ENCODE data around the gene ATE1. TPM values are rescaled to one million over a fixed set of nuclear protein-coding genes. Genes with fewer than 3 reads are reported as not detected.

Gene ATE1
- total and polyA plus RNA-seq, 4 donors: 4.2 to 47.8 (median 13.2) TPM

DNA sequence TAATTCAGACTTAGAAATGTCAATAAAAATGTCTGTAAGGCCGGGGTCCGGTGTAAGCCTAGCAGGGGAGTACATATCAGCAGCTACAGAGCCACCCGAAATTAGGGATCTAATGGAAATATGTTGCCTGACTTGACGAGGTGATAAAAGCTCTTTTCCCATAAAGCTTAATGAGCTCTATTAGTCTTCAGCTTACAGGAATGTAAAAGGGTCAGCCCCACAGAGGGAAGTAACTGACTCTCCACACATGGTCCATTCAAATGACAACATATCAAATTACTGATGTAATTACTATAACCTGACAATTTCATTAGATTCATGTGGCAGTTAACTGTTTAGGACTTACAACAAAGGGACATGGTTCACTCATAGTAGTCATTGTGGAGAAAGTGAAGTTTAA is 62.3 kb downstream of the ATE1 start:
- 94% methylated on average over 4 of the region's 4 CpGs for WGBS, 2 donors
- Histone ChIP-seq H3K9ac (ENCODE audit: insufficient read depth in 1 of 2, low read length in 2 of 2) (no peak overlapping the region), H3K4me1 (ENCODE audit: control insufficient read depth in 5 of 5, insufficient read depth in 5 of 5, low read length in 5 of 5) (no peaks in the 10 kb centered on the region), H3K4me3 (no peak overlapping the region), H3K27me3 (ENCODE audit: control insufficient read depth in 3 of 3, insufficient read depth in 3 of 3, low read length in 2 of 3) (no peaks in the 10 kb centered on the region), H3K9me3 (ENCODE audit: control insufficient read depth in 4 of 4, insufficient read depth in 3 of 4, low read length in 3 of 4) (peaks cover 0 to 2% (median 0%) of the 10 kb centered on the region in 4 donors), H3K27ac (ENCODE audit: low read depth in 1 of 2, low read length in 1 of 2) (no peak overlapping the region), H3K36me3 (ENCODE audit: control insufficient read depth in 4 of 4, insufficient read depth in 4 of 4, low read length in 4 of 4) (peaks cover 4 to 24% (median 7%) of the 10 kb centered on the region in 4 donors)
- ATAC-seq (ENCODE audit: insufficient read depth, low FRiP score): no peak
- TF ChIP-seq, protein P1, sequence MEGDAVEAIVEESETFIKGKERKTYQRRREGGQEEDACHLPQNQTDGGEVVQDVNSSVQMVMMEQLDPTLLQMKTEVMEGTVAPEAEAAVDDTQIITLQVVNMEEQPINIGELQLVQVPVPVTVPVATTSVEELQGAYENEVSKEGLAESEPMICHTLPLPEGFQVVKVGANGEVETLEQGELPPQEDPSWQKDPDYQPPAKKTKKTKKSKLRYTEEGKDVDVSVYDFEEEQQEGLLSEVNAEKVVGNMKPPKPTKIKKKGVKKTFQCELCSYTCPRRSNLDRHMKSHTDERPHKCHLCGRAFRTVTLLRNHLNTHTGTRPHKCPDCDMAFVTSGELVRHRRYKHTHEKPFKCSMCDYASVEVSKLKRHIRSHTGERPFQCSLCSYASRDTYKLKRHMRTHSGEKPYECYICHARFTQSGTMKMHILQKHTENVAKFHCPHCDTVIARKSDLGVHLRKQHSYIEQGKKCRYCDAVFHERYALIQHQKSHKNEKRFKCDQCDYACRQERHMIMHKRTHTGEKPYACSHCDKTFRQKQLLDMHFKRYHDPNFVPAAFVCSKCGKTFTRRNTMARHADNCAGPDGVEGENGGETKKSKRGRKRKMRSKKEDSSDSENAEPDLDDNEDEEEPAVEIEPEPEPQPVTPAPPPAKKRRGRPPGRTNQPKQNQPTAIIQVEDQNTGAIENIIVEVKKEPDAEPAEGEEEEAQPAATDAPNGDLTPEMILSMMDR (IDR thresholded peaks at IDR 0.05; ENCODE audit: control extremely low read depth, extremely low read depth): no peak
- DNase-seq: no peak

DNA sequence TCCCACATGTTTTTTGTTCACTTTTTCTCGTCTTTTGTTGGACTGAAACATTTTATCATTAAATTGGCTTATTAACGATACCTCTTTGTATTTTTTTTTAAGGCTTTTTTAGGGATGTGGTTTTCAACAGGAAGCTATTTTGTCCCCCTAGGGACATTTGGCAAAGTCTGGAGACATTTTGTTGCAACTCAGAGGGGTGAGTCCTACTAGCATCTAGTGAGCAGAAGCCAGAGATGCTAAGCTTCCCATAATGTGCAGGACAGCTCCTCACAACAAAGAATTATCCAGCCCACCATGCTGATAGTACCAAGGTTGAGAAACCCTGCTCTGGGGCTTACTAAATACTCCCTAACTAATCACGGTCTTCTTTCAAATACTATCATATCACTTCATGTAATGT is 63.2 kb downstream of the ATE1 start:
- Histone ChIP-seq H3K4me3 (no peak overlapping the region), H3K27ac (ENCODE audit: low read depth in 1 of 2, low read length in 1 of 2) (no peak overlapping the region), H3K36me3 (ENCODE audit: control insufficient read depth in 4 of 4, insufficient read depth in 4 of 4, low read length in 4 of 4) (peaks cover 4 to 21% (median 7%) of the 10 kb centered on the region in 4 donors), H3K9me3 (ENCODE audit: control insufficient read depth in 4 of 4, insufficient read depth in 3 of 4, low read length in 3 of 4) (peaks cover 0 to 2% (median 0%) of the 10 kb centered on the region in 4 donors), H3K9ac (ENCODE audit: insufficient read depth in 1 of 2, low read length in 2 of 2) (no peak overlapping the region), H3K27me3 (ENCODE audit: control insufficient read depth in 3 of 3, insufficient read depth in 3 of 3, low read length in 2 of 3) (no peaks in the 10 kb centered on the region), H3K4me1 (ENCODE audit: control insufficient read depth in 5 of 5, insufficient read depth in 5 of 5, low read length in 5 of 5) (no peaks in the 10 kb centered on the region)
- WGBS, 2 donors: 68 to 85% methylated on average over 3 of the region's 3 CpGs
- DNase-seq (no peak), ATAC-seq (ENCODE audit: insufficient read depth, low FRiP score) (no peak)
- TF ChIP-seq, protein P1 (IDR thresholded peaks at IDR 0.05; ENCODE audit: control extremely low read depth, extremely low read depth): no peak

DNA sequence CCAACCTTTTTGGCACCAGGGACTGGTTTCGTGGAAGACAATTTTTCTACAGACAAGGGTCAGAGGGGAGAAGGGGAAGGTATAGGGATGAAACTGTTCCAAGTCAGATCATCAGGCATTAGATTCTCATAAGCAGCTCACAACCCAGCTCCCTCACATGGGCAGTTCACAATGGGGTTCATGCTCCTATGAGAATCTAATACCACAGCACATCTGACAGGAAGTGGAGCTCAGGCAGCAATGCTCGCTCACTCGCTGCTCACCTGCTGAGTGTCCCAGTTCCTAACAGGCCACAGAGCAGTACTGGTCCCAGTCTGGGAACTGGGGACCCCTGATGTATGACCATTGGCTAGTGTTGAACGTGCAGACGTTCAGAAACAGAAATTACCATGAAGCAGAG is 63.7 kb downstream of the ATE1 start:
- 81 to 95% methylated on average over 5 of the region's 5 CpGs for WGBS, 2 donors
- no peak overlapping the region for H3K27ac ChIP-seq (ENCODE audit: low read depth in 1 of 2, low read length in 1 of 2)
- H3K27me3 ChIP-seq (ENCODE audit: control insufficient read depth in 3 of 3, insufficient read depth in 3 of 3, low read length in 2 of 3): no peaks in the 10 kb centered on the region
- peaks cover 0 to 2% (median 0%) of the 10 kb centered on the region in 4 donors for H3K9me3 ChIP-seq (ENCODE audit: control insufficient read depth in 4 of 4, insufficient read depth in 3 of 4, low read length in 3 of 4)
- DNase-seq (no peak), ATAC-seq (ENCODE audit: insufficient read depth, low FRiP score) (no peak)
- TF ChIP-seq, protein P1 (IDR thresholded peaks at IDR 0.05; ENCODE audit: control extremely low read depth, extremely low read depth): no peak
- H3K9ac ChIP-seq (ENCODE audit: insufficient read depth in 1 of 2, low read length in 2 of 2): no peak overlapping the region
- no peak overlapping the region for H3K4me3 ChIP-seq
- H3K4me1 ChIP-seq (ENCODE audit: control insufficient read depth in 5 of 5, insufficient read depth in 5 of 5, low read length in 5 of 5): no peaks in the 10 kb centered on the region
- H3K36me3 ChIP-seq (ENCODE audit: control insufficient read depth in 4 of 4, insufficient read depth in 4 of 4, low read length in 4 of 4): peaks cover 3 to 16% (median 7%) of the 10 kb centered on the region in 4 donors

- Histone ChIP-seq H3K9me3 (ENCODE audit: control insufficient read depth in 4 of 4, insufficient read depth in 3 of 4, low read length in 3 of 4) (peaks cover 0 to 2% (median 0%) of the 10 kb centered on the region in 4 donors), H3K36me3 (ENCODE audit: control insufficient read depth in 4 of 4, insufficient read depth in 4 of 4, low read length in 4 of 4) (peaks cover 2 to 14% (median 4%) of the 10 kb centered on the region in 4 donors), H3K9ac (ENCODE audit: insufficient read depth in 1 of 2, low read length in 2 of 2) (no peak overlapping the region), H3K27ac (ENCODE audit: low read depth in 1 of 2, low read length in 1 of 2) (no peak overlapping the region), H3K4me3 (no peak overlapping the region), H3K27me3 (ENCODE audit: control insufficient read depth in 3 of 3, insufficient read depth in 3 of 3, low read length in 2 of 3) (no peaks in the 10 kb centered on the region), H3K4me1 (ENCODE audit: control insufficient read depth in 5 of 5, insufficient read depth in 5 of 5, low read length in 5 of 5) (no peaks in the 10 kb centered on the region)
- WGBS, 2 donors: 96 to 97% methylated on average over 4 of the region's 4 CpGs
- no peak for ATAC-seq (ENCODE audit: insufficient read depth, low FRiP score)
- TF ChIP-seq, protein P1 (IDR thresholded peaks at IDR 0.05; ENCODE audit: control extremely low read depth, extremely low read depth): no peak
- DNase-seq: no peak
Measured at GRCh38 chr10:121862649-121863048, 65.2 kb downstream of the ATE1 start.
